ENCODE data around the gene MOV10L1. TPM values are rescaled to one million over a fixed set of nuclear protein-coding genes. Genes with fewer than 3 reads are reported as not detected.

The MOV10L1 gene
- total and polyA plus RNA-seq, 11 donors: 0.06 to 0.63 (median 0.13) TPM; not detected in 6

DNA sequence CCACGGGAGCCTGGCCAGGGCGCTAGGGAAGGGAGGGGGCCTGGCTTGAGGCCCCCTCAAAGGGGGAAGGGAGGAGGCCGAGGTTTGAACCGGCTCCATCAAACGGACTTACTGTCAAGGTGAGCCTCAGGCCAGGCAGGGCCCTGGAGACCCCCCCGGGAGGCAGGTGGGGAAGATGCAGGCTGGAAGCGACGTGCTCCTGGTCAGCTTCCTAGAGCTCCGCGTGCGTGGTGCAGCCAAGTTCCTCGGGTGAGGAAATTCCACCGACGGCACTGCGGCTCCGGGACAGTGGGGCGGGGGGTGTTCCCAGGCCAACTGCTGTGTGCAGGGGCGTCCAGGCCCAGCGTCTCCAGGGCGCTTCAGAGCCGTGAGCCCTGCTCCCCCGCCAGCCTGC lies 88.7 kb downstream of the MOV10L1 start:
- Histone ChIP-seq H3K4me3 (no peak overlapping the region), H3K9me3 (no peaks in the 10 kb centered on the region), H3K27ac (no peak overlapping the region), H3K4me1 (peaks cover 0 to 12% (median 1%) of the 10 kb centered on the region in 12 donors), H3K27me3 (peaks cover 0 to 54% (median 9%) of the 10 kb centered on the region in 9 donors), H3K36me3 (no peaks in the 10 kb centered on the region)
- DNase-seq: no peak
- intact Hi-C loops (cut with DNase I): no loop called here
- ATAC-seq: no peak
- WGBS, 4 donors: 40 to 66% (median 55%) methylated on average over 11 to 22 of the region's 22 CpGs
- TF ChIP-seq, protein P1, sequence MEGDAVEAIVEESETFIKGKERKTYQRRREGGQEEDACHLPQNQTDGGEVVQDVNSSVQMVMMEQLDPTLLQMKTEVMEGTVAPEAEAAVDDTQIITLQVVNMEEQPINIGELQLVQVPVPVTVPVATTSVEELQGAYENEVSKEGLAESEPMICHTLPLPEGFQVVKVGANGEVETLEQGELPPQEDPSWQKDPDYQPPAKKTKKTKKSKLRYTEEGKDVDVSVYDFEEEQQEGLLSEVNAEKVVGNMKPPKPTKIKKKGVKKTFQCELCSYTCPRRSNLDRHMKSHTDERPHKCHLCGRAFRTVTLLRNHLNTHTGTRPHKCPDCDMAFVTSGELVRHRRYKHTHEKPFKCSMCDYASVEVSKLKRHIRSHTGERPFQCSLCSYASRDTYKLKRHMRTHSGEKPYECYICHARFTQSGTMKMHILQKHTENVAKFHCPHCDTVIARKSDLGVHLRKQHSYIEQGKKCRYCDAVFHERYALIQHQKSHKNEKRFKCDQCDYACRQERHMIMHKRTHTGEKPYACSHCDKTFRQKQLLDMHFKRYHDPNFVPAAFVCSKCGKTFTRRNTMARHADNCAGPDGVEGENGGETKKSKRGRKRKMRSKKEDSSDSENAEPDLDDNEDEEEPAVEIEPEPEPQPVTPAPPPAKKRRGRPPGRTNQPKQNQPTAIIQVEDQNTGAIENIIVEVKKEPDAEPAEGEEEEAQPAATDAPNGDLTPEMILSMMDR (IDR thresholded peaks at IDR 0.05): no peak
- no peak for TF ChIP-seq POLR2A (IDR thresholded peaks at IDR 0.05)

DNA sequence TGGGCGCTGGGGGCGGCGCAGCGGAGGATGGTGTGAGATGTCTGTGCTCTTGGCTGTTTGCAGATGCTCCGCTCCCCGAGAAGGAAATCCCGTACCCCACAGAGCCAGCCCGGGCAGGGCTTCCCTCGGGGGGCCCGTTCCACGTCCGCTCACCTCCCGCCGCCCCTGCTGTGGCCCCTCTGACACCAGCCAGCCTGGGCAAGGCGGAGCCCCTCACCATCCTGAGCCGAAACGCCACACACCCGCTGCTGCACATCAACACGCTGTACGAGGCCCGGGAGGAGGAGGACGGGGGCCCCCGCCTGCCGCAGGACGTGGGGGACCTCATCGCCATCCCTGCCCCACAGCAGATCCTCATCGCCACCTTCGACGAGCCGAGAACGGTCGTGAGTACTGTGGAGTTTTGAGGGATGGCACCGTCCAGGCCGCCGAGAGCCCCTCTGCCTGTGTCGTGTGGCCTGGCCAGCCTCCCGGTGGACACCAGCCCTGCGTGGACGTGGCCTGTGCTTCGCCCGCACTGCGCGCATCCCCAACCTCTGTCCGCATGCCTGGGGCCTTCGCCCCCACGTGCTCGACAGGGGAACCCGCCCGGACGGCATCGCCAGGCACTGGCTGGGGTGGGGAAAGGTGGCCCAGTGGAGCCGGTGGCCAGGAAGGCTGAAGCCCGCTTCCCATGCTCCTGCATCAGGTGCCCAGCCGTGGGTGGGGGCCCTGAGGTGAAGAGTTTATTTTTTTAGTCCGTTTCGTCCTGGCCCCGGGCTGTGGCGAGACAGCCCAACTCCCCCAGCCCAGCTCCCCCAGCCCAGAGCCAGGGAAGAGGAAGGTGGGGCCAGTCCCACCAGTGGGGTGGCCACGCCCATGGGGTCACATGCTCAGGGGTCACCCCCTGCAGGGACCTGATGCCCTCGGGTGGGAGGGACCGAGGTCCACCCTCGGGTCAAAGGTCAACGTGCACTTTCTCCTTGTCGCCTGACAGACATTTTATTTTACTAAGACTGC lies 89.4 kb downstream of the MOV10L1 start:
- WGBS, 4 donors: 78 to 85% (median 83%) methylated on average over 43 to 64 of the region's 64 CpGs
- Histone ChIP-seq H3K4me3 (no peak overlapping the region), H3K36me3 (no peaks in the 10 kb centered on the region), H3K27ac (no peak overlapping the region), H3K27me3 (peaks cover 0 to 49% (median 9%) of the 10 kb centered on the region in 9 donors), H3K9me3 (no peaks in the 10 kb centered on the region), H3K4me1 (peaks cover 0 to 19% (median 8%) of the 10 kb centered on the region in 12 donors)
- intact Hi-C loops (cut with DNase I): no loop called here
- no peak for ATAC-seq
- TF ChIP-seq, protein P1 (IDR thresholded peaks at IDR 0.05): no peak
- TF ChIP-seq POLR2A (IDR thresholded peaks at IDR 0.05): no peak
- DNase-seq: no peak

DNA sequence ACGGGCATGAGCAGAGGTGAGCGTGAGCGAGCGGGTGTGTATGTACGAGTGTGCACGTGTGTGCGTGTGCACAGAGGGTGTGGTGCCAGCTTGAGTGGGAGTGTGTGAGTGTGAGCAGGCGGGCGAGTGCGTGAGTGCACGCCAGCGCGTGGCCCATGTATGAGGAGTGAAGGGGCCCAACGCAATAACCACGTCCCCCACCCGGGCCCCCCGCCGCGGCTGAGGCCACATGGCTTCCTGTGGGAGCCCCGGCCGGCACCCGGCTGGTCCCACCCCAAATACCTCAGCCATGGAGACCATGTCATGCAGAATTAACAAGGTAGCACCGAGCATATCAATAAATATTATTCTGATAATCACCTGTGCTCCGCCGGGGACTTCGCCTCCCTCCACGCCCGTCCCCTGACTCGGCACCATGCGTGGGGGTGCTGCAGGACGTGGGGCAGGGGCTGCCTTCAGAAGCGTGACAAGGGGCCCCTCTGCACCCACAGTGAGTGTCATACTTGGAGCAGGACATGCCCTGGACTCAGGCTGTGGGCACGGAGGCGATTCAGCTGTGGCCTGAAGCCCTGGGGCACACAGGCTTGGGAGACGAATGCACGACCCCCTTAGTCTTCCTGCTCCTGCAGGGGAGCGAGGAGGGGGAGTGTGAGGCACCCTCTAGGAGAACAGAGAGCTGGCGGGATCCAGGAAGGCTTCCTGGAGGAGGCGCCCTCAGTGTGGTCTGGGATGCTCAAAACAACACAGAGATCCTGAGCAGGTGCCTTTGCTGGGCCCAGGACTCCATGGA lies 90.3 kb downstream of the MOV10L1 start:
- Histone ChIP-seq H3K9me3 (no peaks in the 10 kb centered on the region), H3K27ac (no peak overlapping the region), H3K4me1 (peaks cover 0 to 29% (median 15%) of the 10 kb centered on the region in 12 donors), H3K4me3 (no peak overlapping the region), H3K36me3 (no peaks in the 10 kb centered on the region), H3K27me3 (peaks cover 0 to 47% (median 9%) of the 10 kb centered on the region in 9 donors)
- TF ChIP-seq, protein P1 (IDR thresholded peaks at IDR 0.05): no peak
- 77 to 82% (median 80%) methylated on average over 35 to 39 of the region's 39 CpGs for WGBS, 4 donors
- no peak for ATAC-seq
- intact Hi-C loops (cut with DNase I): loop anchor here in 2 of 10 donors (10.0 kb wide), 2 partner anchors 245 to 255 kb away; no protein-coding TSS in a partner anchor
- DNase-seq: peak in 2 of 5 donors; percentile 12 to 18

Data from heart left ventricle (tissue), 16 donors.